GM19351 (cell line): ENCODE measurements around the gene CALML5.
"Not testable (repeated sequence)": the region's sequence is repeated elsewhere in the genome, so short reads cannot be mapped to it uniquely, and the experiment has no call there.

ENCODE experiments used
- ATAC-seq: cut with Tn5 transposase; IDR thresholded peaks from one replicate; pipeline ENCODE4 v1.9.1; 2021; ENCODE audit warnings: mild to moderate bottlenecking, moderate library complexity; ENCODE audit not compliant: unreplicated experiment

CALML5 gene

GRCh38 chr10:5485948-5486852, 13.2 kb downstream of the CALML5 start:
- no peak for ATAC-seq

- no peak for ATAC-seq
These were observed 14.1 kb downstream of the CALML5 start for GRCh38 chr10:5485290-5485689.

GRCh38 chr10:5484205-5484604, 15.2 kb downstream of the CALML5 start:
- ATAC-seq = no peak

GRCh38 chr10:5482016-5482415, 17.4 kb downstream of the CALML5 start:
- ATAC-seq = no peak

GRCh38 chr10:5481121-5481520, 18.2 kb downstream of the CALML5 start:
- no peak for ATAC-seq

- no peak for ATAC-seq
These were observed 19.0 kb downstream of the CALML5 start for GRCh38 chr10:5480162-5480941.

GRCh38 chr10:5479481-5480161, 19.7 kb downstream of the CALML5 start:
- no peak for ATAC-seq

- no peak for ATAC-seq
These were observed 20.6 kb downstream of the CALML5 start for GRCh38 chr10:5478694-5479305.

- ATAC-seq = no peak
These were observed 21.2 kb downstream of the CALML5 start for GRCh38 chr10:5477948-5478693.

GRCh38 chr10:5476918-5477525, 22.3 kb downstream of the CALML5 start:
- no peak for ATAC-seq

GRCh38 chr10:5475974-5476807, 23.2 kb downstream of the CALML5 start:
- not testable (repeated sequence) for ATAC-seq

GRCh38 chr10:5475088-5475487, 24.3 kb downstream of the CALML5 start:
- not testable (repeated sequence) for ATAC-seq

- ATAC-seq = not testable (repeated sequence)
These were observed 24.7 kb downstream of the CALML5 start for GRCh38 chr10:5474642-5475041.

GRCh38 chr10:5470062-5470751, 29.2 kb downstream of the CALML5 start:
- no peak for ATAC-seq

- ATAC-seq = no peak
These were observed 29.9 kb downstream of the CALML5 start for GRCh38 chr10:5469353-5470061.

- ATAC-seq = no peak
These were observed 30.9 kb downstream of the CALML5 start for GRCh38 chr10:5468262-5469106.
